Measurements from ENCODE around the gene NUDT2. TPM values are rescaled to one million over a fixed set of nuclear protein-coding genes. Genes with fewer than 3 reads are reported as not detected.

Gene NUDT2
- total RNA-seq, result 10 to 100 TPM; 35.3 to 38.4 TPM

DNA sequence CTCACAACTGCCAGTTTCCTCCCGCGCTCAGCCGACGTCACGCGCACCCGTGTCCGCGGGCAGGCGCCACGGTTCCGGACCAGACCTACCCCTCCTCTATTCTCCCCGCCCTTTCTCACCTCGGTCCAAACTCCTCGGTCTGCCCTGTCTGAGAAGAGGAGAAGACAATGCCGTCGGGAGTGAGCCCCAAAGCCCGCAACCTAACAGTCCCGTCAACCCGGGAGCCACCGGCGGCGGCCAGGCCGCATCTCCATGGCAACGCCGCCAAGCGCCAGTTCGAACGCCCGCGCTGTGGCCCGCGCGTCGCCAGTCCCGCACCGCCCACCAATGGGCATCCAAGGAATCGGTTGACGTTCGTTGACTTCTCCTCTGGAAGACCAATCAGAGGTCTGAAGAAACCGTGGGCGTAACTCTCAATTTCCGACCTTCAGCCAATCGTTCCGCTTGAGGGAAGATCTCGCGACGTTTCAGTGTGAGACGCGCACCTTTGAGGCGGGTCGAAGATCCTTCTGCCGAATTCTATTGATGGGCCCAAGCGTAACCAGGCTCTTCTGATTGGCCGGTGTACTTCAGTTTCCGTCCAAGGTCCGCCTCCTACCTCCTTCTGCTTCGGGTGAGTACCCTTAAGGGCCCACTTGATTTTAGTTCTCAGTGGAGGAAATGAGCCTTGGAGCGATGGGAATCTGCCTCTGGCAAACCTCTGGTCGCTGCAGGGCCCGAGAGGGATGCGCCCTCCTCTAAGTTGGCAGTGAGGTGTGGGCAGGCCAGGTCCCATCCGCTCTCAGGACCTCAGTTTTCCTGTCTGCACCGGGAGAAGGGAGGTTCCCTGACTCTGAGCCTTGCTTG, at the start of gene NUDT2, which contains the start of gene KIF24:
Gene NUDT2 (plus strand): TSS at position 583 of the 846 bp plus-strand sequence. CDS start 9,471 bp downstream, outside the sequence.
Gene KIF24 (minus strand): TSS at position 282 of the 846 bp plus-strand sequence. CDS start 17,922 bp downstream, outside the sequence.
- no peak for TF ChIP-seq CTCF (IDR thresholded peaks at IDR 0.05)
- CTCF ChIA-PET, result interaction anchor here (1.5 kb wide), 1 partner anchor 50 kb away, joined by 6 read pairs; no protein-coding TSS in a partner anchor
- POLR2A ChIA-PET, result interaction anchor here (1.4 to 2.1 kb wide), 2 partner anchors 47 to 50 kb away, joined by 4 to 10 read pairs; partner anchors contain the start of gene MYORG
- Mint-ChIP-seq H3K4me3 (peak within 1 kb of the TSS; percentile 95), H3K36me3 (ENCODE audit: low read depth) (no peaks in the 10 kb centered on the region), H3K27me3 (no peaks in the 10 kb centered on the region), H3K27ac (peak within 1 kb of the TSS; percentile 98), H3K4me1 (ENCODE audit: low read depth) (peaks cover 24% of the 10 kb centered on the region), H3K9me3 (no peaks in the 10 kb centered on the region)
- DNase-seq, result peak; percentile 98
- intact Hi-C loops (cut with micrococcal nuclease), result loop anchor here (1.0 kb wide), 1 partner anchor 50 kb away; no protein-coding TSS in a partner anchor
- ATAC-seq, result peak; percentile 95

DNA sequence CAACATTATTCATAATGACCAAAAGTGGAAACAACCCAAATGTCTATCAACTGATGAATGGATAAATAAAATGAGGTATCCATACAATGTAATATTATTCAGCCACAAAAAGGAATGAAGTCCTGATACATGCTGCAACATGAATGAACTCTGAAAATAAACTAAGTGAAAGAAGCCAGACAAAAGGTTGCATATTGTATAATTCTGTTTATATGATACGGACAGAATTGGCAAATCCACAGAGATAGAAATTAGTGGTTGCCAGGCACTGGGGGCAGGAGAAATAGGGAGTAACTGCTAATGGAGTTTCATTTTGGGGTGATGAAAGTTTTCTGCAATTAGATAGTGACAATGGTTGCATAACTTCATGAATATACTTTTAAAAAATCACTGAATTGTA, 47.3 kb upstream of the NUDT2 start:
- Mint-ChIP-seq H3K36me3 (ENCODE audit: low read depth) (peaks cover 14% of the 10 kb centered on the region), H3K27me3 (no peaks in the 10 kb centered on the region), H3K9me3 (no peaks in the 10 kb centered on the region), H3K4me1 (ENCODE audit: low read depth) (peaks cover 2% of the 10 kb centered on the region), H3K27ac (no peak overlapping the region), H3K4me3 (no peak overlapping the region)
- ChIA-PET POLR2A (no interaction called here), CTCF (no interaction called here)
- ATAC-seq (no peak), DNase-seq (no peak)
- intact Hi-C loops (cut with micrococcal nuclease), result no loop called here
- no peak for TF ChIP-seq CTCF (IDR thresholded peaks at IDR 0.05)

GRCh38 chr9:34289159-34289558, 40.2 kb upstream of the NUDT2 start:
- H3K4me1 Mint-ChIP-seq (ENCODE audit: low read depth), result no peaks in the 10 kb centered on the region
- no peak overlapping the region for H3K27ac Mint-ChIP-seq
- ATAC-seq, result no peak
- H3K9me3 Mint-ChIP-seq, result no peaks in the 10 kb centered on the region
- POLR2A ChIA-PET, result no interaction called here
- CTCF ChIA-PET, result interaction anchor here (0.6 to 1.4 kb wide), 3 partner anchors 34 to 69 kb away, joined by 3 to 4 read pairs (median 3); no protein-coding TSS in a partner anchor
- intact Hi-C loops (cut with micrococcal nuclease), result no loop called here
- TF ChIP-seq CTCF (IDR thresholded peaks at IDR 0.05), result no peak
- H3K36me3 Mint-ChIP-seq (ENCODE audit: low read depth), result peaks cover 13% of the 10 kb centered on the region
- H3K27me3 Mint-ChIP-seq, result no peaks in the 10 kb centered on the region
- DNase-seq, result no peak
- no peak overlapping the region for H3K4me3 Mint-ChIP-seq

DNA sequence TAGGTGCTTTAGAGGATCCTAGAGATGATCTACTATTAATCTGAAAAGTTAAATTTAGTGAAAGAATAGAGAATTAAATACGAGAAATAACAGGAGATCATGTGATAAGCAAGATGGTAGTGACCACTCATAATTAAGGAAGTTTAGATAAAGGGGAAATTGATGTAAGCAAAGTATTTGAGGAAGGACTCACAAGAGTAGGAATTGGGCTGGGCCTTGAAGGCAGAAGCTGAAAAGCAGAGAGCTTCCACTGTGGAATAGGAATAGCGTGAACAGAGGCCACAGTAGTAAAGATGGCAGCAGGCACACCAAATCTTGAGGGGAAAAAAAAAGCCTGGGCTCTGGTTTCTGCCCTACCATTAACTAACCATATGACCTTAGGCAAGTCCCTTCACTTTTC, 38.3 kb upstream of the NUDT2 start:
- ChIA-PET POLR2A (no interaction called here), CTCF (interaction anchor here (1.1 to 1.7 kb wide), 3 partner anchors 37 to 411 kb away, joined by 4 read pairs; no protein-coding TSS in a partner anchor)
- no peak for TF ChIP-seq CTCF (IDR thresholded peaks at IDR 0.05)
- ATAC-seq, result no peak
- H3K36me3 Mint-ChIP-seq (ENCODE audit: low read depth), result peaks cover 9% of the 10 kb centered on the region
- H3K9me3 Mint-ChIP-seq, result no peaks in the 10 kb centered on the region
- no peaks in the 10 kb centered on the region for H3K4me1 Mint-ChIP-seq (ENCODE audit: low read depth)
- no peak overlapping the region for H3K4me3 Mint-ChIP-seq
- intact Hi-C loops (cut with micrococcal nuclease), result no loop called here
- H3K27ac Mint-ChIP-seq, result no peak overlapping the region
- H3K27me3 Mint-ChIP-seq, result no peaks in the 10 kb centered on the region
- no peak for DNase-seq

DNA sequence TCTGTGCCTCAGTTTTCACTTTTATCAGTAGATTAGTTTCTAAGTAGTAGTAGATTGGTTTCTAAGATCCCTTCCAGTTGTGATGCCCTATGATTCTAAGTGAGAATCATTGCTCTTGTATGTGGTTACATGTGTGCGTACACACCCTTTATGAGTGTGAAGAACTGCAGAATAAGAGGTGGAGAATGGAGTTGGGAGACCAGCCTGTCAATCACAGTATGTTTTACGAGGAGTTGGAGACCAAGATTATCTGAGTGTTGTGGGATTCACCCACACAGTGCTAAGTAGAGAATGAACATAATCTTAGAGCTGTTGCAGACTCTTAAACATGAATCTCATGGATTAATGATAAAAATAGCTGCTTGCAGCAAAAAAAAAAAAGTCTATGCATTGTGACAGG, 37.9 kb upstream of the NUDT2 start:
- H3K4me3 Mint-ChIP-seq, result no peak overlapping the region
- no peaks in the 10 kb centered on the region for H3K4me1 Mint-ChIP-seq (ENCODE audit: low read depth)
- no peaks in the 10 kb centered on the region for H3K9me3 Mint-ChIP-seq
- no peak overlapping the region for H3K27ac Mint-ChIP-seq
- CTCF ChIA-PET, result no interaction called here
- intact Hi-C loops (cut with micrococcal nuclease), result no loop called here
- no peak for TF ChIP-seq CTCF (IDR thresholded peaks at IDR 0.05)
- no peak for DNase-seq
- H3K27me3 Mint-ChIP-seq, result no peaks in the 10 kb centered on the region
- H3K36me3 Mint-ChIP-seq (ENCODE audit: low read depth), result peaks cover 5% of the 10 kb centered on the region
- POLR2A ChIA-PET, result no interaction called here
- ATAC-seq, result no peak

Measured in activated CD8-positive, alpha-beta T cell treated with anti-CD3 and anti-CD28 coated beads for 36 hours (primary cell).